GM18951 (cell line): Measurements from ENCODE around the gene MKLN1.
"Not testable (repeated sequence)": the region's sequence is repeated elsewhere in the genome, so short reads cannot be mapped to it uniquely, and the experiment has no call there.

Experiments used
- POLR2A ChIP-seq: IDR thresholded peaks from 4 replicates; pipeline ENCODE4 v1.6.1; 2011; ENCODE audit warnings: mild to moderate bottlenecking; ENCODE audit not compliant: insufficient read length, insufficient read depth; ENCODE audit errors: extremely low read depth
- in situ Hi-C: fragments of 300-500 bp; cut with MboI; formaldehyde crosslinking; loops from one replicate; pipeline ENCODE4 v1.12.0; 2022; ENCODE audit warnings: low sequenced_read_pairs, mixed read lengths, inconsistent platforms; ENCODE audit not compliant: unreplicated experiment

Gene MKLN1

GRCh38 chr7:131505636-131506557 is 178.2 kb downstream of the MKLN1 start:
- in situ Hi-C loops = no loop called here
- TF ChIP-seq POLR2A = no peak

DNA sequence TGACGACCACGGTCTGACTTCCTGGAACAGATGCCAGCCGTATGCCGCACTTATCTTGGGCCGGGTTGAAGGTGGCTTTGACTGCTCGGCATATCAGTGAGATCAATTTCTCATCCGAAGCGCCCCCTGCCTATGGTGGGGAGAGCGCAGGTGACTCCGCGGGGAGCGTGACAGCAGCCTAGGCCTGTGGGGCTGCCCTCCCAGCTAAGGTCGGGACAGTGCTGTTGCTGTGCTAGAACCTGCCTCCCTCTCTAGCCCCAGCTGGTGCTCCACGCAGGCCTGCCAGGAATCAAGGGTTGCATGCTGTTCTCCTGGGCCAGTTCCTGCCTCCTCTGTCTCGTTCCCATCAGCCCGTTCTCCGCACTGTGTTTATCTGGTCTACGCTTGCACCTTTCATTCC is 178.9 kb downstream of the MKLN1 start:
- in situ Hi-C loops = no loop called here
- TF ChIP-seq POLR2A = no peak

DNA sequence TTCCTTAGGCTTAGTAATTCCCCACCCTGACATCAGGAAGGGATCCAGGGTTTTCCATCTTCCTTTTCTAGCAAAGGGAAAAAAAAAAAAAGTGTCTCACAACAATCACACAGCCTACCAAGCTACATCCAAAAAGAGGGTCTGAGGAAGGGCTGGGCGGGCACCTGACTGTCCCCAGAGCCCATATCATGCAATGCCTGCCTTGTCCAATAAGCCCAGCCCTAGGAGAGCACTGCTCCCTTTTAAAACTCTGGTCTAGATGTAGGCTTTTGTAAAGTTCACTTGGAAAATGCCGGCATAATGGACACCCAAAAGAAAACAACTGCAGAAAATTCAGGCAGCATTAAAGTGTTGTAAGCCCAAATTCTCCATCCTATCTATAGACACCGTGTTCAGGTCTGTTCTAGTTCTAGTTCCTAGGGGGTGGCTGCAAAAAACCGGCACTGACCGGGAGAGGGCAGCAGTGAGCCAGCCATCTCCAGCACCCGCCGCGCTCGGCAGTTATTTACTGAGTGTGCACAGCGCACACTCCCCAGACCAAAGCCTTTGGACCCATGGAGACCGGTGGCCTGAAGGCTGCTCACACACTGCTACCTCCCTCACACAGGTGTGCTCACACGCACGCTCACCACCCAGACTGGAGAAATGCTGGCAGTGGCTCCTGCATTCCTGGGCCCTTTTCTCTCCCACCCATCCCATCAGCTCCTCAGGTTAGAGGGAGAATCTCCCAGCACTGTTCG is 180.1 kb downstream of the MKLN1 start:
- in situ Hi-C loops = no loop called here
- no peak for TF ChIP-seq POLR2A

- in situ Hi-C loops = no loop called here
These were observed 181.2 kb downstream of the MKLN1 start for GRCh38 chr7:131508754-131509486.

GRCh38 chr7:131509781-131510180 is 182.1 kb downstream of the MKLN1 start:
- no peak for TF ChIP-seq POLR2A
- in situ Hi-C loops = no loop called here

More at GRCh38 chr7:131508754-131509486, 181.2 kb downstream of the MKLN1 start:
- no peak for TF ChIP-seq POLR2A

- in situ Hi-C loops = no loop called here
- TF ChIP-seq POLR2A = no peak
These were observed 183.4 kb downstream of the MKLN1 start for GRCh38 chr7:131511071-131511470.

DNA sequence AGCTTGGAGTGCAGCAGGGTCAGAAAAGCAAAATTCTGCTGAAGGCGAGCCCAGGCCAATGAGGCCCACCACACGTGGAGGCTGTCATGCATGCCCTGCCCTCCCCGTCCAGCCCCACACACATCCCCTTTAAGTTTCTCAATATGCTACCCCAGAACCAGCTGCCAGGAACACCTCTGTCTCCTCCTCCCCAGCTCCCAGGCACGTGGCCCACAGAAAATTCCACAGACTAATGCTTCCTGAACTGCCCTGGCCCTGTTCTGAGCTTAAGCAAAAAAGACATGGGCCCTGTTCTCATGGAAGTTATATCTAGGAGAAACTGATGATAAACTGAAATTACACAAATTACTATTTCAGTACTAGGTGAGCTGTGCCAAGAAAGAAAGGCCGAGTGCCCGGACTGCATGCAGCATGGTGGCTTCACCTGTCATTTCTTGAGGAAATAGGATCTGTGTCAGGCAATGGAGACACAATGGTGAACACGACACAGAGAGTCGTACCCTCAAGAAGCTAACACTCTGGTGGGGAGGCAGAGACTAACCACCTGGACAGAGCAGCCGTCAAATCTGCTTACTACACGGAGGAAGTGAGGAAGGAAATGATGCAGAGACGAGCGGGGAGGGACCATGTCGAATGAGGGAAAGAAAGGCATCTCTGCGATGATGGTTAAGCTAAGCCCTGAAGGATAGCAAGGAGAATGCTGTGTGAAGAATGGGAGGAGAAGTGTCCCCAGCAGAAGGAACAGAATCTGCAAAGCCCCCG is 184.3 kb downstream of the MKLN1 start:
- in situ Hi-C loops = no loop called here
- no peak for TF ChIP-seq POLR2A

- in situ Hi-C loops = no loop called here
- TF ChIP-seq POLR2A = no peak
These were observed 185.8 kb downstream of the MKLN1 start for GRCh38 chr7:131513245-131514061.

- in situ Hi-C loops = not testable (repeated sequence)
These were observed 187.8 kb downstream of the MKLN1 start for GRCh38 chr7:131515471-131515870.

DNA sequence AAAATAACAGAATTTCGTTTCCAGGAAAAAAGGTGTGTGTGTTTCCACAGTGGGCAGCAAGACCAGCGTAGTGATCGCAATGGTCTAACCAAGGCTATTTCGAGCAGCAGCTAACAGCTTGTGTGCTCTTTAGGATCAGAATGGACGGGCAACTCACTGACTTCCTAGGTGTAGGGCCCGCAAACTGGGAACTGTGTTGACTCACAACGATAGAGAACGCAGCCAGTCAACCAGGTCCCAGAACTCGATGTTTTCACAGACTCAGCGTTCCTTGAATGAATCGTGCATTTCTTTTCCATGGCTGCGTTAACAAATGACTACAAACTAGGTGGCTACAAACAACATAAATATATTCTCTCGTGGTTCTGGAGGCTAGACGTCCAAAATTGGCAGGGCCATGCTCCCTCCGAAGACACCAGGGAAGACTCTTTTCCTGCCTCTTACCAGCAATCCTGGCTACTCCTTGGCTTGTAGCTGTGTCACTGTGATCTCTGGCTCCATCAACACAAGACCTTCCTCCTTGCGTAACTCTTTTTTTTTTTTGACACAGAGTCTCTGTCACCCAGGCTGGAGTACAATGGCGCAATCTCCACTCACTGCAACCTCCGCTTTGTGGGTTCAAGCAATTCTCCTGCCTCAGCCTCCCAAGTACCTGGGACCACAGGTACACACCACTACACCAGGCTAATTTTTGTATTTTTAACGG is 189.7 kb downstream of the MKLN1 start:
- TF ChIP-seq POLR2A = no peak
- in situ Hi-C loops = no loop called here

GRCh38 chr7:131518626-131519025 is 190.9 kb downstream of the MKLN1 start:
- no peak for TF ChIP-seq POLR2A
- in situ Hi-C loops = no loop called here
